ENCODE data around the gene WASF3. TPM values are rescaled to one million over a fixed set of nuclear protein-coding genes. Genes with fewer than 3 reads are reported as not detected.

WASF3 gene
- total RNA-seq, 1 experiment from 2014 or later, result 3.4 TPM

DNA sequence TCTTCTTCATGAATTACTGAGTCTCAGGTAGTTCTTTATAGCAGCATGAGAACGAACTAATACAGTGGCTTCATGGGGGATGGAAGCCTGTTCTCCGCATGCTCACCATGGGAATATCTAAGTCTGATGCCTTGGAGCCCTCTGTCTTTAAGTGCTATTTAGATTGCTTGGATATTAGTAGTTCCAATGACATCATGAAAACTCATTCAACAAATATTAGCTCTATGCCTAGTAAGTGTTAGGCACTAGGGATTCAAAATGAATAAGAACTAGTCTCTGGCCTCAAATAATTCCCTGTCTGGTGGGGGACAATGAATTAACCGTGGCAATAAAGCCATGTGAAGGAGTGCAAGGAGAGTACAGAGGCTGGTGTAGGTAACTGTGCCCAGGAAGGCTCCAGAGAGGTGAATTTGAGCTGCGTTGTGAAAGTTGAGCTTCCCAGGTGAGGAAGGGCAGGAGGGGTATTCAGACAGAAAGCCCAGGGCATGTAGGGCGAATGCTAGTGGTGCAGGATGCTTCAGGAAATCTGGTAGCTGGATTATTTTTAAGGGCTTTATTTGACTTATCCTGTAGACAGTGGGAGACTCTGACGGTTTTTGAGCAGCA lies 6.1 kb upstream of the WASF3 start:
- Histone ChIP-seq H3K4me1 (ENCODE audit: control insufficient read depth in 1 of 2, insufficient read depth in 2 of 2, low read length in 2 of 2) (no peaks in the 10 kb centered on the region), H3K27me3 (ENCODE audit: insufficient read depth, low read length) (peaks cover 39% of the 10 kb centered on the region), H3K9ac (ENCODE audit: low read length) (no peak overlapping the region), H3K4me2 (ENCODE audit: low read length) (no peak overlapping the region), H3K4me3 (replicated peaks in 1 of 2; ENCODE audit: low read depth in 1 of 2, low read length in 2 of 2) (no peak overlapping the region), H3K36me3 (ENCODE audit: control insufficient read depth in 1 of 2, insufficient read depth in 2 of 2, low read length in 2 of 2) (no peaks in the 10 kb centered on the region), H3K9me3 (ENCODE audit: control insufficient read depth in 1 of 2, insufficient read depth in 1 of 2, low read depth in 1 of 2, low read length in 2 of 2) (no peaks in the 10 kb centered on the region), H3K9me2 (ENCODE audit: insufficient read depth) (no peaks in the 10 kb centered on the region), H2AFZ (ENCODE audit: low read depth, low read length, poor library complexity, severe bottlenecking) (no peak overlapping the region), H4K20me1 (ENCODE audit: insufficient read depth) (no peaks in the 10 kb centered on the region), H3K79me2 (ENCODE audit: insufficient read depth, low read length) (no peaks in the 10 kb centered on the region), H3K27ac (ENCODE audit: low read depth, low read length) (no peak overlapping the region)
- ChIA-PET POLR2A (interaction anchor here (0.6 kb wide), 1 partner anchor 12 kb away, joined by 6 read pairs; no protein-coding TSS in a partner anchor), RAD21 (ENCODE audit: low non-redundant PET in 1 of 2, low total read pairs in 2 of 2, uncharacterized antibody in 2 of 2, unreplicated experiment in 2 of 2) (no interaction called here), CTCF (interaction anchor here (1.5 kb wide), 1 partner anchor 147 kb away, joined by 4 read pairs; no protein-coding TSS in a partner anchor)
- TF ChIP-seq CEBPB (IDR thresholded peaks at IDR 0.05; ENCODE audit: low read depth) (no peak), RAD21 (IDR thresholded peaks at IDR 0.05; ENCODE audit: low read depth) (no peak), FOSL1 (IDR thresholded peaks at IDR 0.05; ENCODE audit: low read depth) (no peak), POLR2AphosphoS5 (IDR thresholded peaks at IDR 0.05; ENCODE audit: low read depth, low read length) (no peak), EZH2phosphoT487 (IDR thresholded peaks at IDR 0.05; ENCODE audit: borderline replicate concordance) (no peak), TCF7L2 (IDR thresholded peaks at IDR 0.05; ENCODE audit: borderline replicate concordance, extremely low read depth, insufficient read depth, insufficient read length) (no peak), SRF (IDR thresholded peaks at IDR 0.05; ENCODE audit: low read depth) (no peak)
- TF ChIP-seq, protein P1, sequence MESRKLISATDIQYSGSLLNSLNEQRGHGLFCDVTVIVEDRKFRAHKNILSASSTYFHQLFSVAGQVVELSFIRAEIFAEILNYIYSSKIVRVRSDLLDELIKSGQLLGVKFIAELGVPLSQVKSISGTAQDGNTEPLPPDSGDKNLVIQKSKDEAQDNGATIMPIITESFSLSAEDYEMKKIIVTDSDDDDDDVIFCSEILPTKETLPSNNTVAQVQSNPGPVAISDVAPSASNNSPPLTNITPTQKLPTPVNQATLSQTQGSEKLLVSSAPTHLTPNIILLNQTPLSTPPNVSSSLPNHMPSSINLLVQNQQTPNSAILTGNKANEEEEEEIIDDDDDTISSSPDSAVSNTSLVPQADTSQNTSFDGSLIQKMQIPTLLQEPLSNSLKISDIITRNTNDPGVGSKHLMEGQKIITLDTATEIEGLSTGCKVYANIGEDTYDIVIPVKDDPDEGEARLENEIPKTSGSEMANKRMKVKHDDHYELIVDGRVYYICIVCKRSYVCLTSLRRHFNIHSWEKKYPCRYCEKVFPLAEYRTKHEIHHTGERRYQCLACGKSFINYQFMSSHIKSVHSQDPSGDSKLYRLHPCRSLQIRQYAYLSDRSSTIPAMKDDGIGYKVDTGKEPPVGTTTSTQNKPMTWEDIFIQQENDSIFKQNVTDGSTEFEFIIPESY (IDR thresholded peaks at IDR 0.05; ENCODE audit: extremely low read depth, insufficient replicate concordance, low read length), result no peak
- TF ChIP-seq, protein P2, sequence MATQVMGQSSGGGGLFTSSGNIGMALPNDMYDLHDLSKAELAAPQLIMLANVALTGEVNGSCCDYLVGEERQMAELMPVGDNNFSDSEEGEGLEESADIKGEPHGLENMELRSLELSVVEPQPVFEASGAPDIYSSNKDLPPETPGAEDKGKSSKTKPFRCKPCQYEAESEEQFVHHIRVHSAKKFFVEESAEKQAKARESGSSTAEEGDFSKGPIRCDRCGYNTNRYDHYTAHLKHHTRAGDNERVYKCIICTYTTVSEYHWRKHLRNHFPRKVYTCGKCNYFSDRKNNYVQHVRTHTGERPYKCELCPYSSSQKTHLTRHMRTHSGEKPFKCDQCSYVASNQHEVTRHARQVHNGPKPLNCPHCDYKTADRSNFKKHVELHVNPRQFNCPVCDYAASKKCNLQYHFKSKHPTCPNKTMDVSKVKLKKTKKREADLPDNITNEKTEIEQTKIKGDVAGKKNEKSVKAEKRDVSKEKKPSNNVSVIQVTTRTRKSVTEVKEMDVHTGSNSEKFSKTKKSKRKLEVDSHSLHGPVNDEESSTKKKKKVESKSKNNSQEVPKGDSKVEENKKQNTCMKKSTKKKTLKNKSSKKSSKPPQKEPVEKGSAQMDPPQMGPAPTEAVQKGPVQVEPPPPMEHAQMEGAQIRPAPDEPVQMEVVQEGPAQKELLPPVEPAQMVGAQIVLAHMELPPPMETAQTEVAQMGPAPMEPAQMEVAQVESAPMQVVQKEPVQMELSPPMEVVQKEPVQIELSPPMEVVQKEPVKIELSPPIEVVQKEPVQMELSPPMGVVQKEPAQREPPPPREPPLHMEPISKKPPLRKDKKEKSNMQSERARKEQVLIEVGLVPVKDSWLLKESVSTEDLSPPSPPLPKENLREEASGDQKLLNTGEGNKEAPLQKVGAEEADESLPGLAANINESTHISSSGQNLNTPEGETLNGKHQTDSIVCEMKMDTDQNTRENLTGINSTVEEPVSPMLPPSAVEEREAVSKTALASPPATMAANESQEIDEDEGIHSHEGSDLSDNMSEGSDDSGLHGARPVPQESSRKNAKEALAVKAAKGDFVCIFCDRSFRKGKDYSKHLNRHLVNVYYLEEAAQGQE (IDR thresholded peaks at IDR 0.05; ENCODE audit: low read depth), result no peak
- TF ChIP-seq, protein P3, sequence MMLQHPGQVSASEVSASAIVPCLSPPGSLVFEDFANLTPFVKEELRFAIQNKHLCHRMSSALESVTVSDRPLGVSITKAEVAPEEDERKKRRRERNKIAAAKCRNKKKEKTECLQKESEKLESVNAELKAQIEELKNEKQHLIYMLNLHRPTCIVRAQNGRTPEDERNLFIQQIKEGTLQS (IDR thresholded peaks at IDR 0.05), result no peak
- TF ChIP-seq, protein P4, sequence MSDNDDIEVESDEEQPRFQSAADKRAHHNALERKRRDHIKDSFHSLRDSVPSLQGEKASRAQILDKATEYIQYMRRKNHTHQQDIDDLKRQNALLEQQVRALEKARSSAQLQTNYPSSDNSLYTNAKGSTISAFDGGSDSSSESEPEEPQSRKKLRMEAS (IDR thresholded peaks at IDR 0.05), result no peak
- intact Hi-C loops (cut with micrococcal nuclease), result no loop called here
- DNase-seq (ENCODE audit: low read depth, low spot score), result no peak
- BruUV-seq (replicated peaks), result no TSS peak
- no peak for ATAC-seq
